Activated naive CD4-positive, alpha-beta T cell treated with anti-CD3 and anti-CD28 coated beads for 36 hours (primary cell): ENCODE results near the gene ALPL. TPM values are rescaled to one million over a fixed set of nuclear protein-coding genes. Genes with fewer than 3 reads are reported as not detected.

Source experiments
- CTCF ChIA-PET: fragments of 350-600 bp; sonication (Branson Sonifier 250); formaldehyde crosslinking; loops from one replicate; lab custom pipeline; 2021; ENCODE audit warnings: antibody characterized with exemption; lab: Charles Lee
- DNase-seq: peaks from one replicate; pipeline ENCODE4 v3.0.0-alpha.2; 2020
- H3K27ac Mint-ChIP-seq: one replicate; pipeline ENCODE4 v1.8.0; 2021; ENCODE audit warnings: mild to moderate bottlenecking, mixed read lengths
- H3K27me3 Mint-ChIP-seq: one replicate; pipeline ENCODE4 v1.8.0; 2021; ENCODE audit warnings: low read depth, mixed read lengths
- H3K36me3 Mint-ChIP-seq: one replicate; pipeline ENCODE4 v1.8.0; 2021; ENCODE audit warnings: low read depth, mixed read lengths
- H3K4me1 Mint-ChIP-seq: one replicate; pipeline ENCODE4 v1.8.0; 2021; ENCODE audit warnings: low read depth, mixed read lengths
- H3K4me3 Mint-ChIP-seq: one replicate; pipeline ENCODE4 v1.8.0; 2021; ENCODE audit warnings: mild to moderate bottlenecking, moderate library complexity, mixed read lengths
- H3K9me3 Mint-ChIP-seq: one replicate; pipeline ENCODE4 v1.8.0; 2021; ENCODE audit warnings: mixed read lengths
- intact Hi-C: fragments of 100-400 bp; cut with micrococcal nuclease; formaldehyde crosslinking; loops from one replicate; pipeline ENCODE4 v1.15.1; 2023
- total RNA-seq, 2 experiments: library from RNA; stranded (reverse); gene quantifications; one replicate each; pipeline ENCODE4 v1.2.3, GENCODE V29; 2021

ALPL gene
- total RNA-seq, 2 experiments from 2014 or later = not detected

DNA sequence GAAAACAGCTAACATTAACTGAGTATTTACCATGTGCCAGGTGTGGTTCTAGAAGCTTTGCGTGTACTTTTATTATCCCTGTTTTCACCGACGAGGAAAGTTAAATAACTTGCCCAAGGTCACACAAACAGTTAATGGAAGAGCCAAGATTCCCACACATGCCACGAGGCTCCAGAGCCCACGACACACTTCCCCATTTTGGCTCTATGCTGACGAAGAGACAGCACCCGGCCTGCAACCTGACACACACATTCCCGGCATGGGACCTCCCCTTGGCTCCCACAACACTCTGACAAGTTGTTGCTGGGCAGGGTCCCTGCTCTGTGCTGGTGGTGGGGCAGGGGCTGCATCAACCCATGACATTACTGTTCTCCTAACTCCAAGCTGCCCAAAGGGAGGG lies 107.1 kb downstream of the ALPL start:
- H3K27me3 Mint-ChIP-seq = peaks cover 10% of the 10 kb centered on the region
- H3K36me3 Mint-ChIP-seq = no peaks in the 10 kb centered on the region
- DNase-seq = no peak
- no peaks in the 10 kb centered on the region for H3K9me3 Mint-ChIP-seq
- intact Hi-C loops = no loop called here
- H3K27ac Mint-ChIP-seq = no peak overlapping the region
- no peak overlapping the region for H3K4me3 Mint-ChIP-seq
- no peaks in the 10 kb centered on the region for H3K4me1 Mint-ChIP-seq
- CTCF ChIA-PET = interaction anchor here (0.7 kb wide), 1 partner anchor 750 kb away, joined by 3 read pairs; no protein-coding TSS in a partner anchor

DNA sequence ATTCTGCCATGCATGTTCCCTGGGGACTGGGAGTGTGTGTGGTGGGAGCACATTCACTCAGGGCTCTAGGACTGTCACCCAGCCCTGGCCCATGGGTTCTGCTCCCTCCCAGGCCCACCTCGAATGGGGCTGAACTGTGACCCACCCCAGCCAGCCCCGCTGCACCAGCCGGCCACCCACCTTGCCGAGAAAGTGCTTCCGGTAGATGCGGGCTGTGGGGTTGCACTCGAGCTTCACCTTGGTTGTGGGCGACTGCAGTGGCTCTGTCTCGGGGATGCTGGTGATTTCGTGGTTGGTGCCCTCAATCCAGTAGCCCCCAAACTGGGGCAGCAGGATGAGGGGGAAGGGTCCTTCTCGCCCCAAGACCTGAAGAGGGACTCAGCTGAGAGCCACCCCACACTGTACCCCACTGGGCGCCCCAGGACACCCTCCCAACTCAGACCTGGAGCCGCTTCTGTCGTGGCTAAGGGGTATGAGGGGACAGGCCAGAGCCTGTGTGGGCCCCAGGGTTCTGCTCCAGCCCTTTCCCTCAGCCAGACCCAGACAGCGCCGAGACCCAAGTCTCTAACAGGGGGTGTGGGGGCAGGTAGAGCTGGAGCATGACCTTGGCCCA lies 108.0 kb downstream of the ALPL start:
- Mint-ChIP-seq H3K36me3 (no peaks in the 10 kb centered on the region), H3K4me1 (peaks cover 3% of the 10 kb centered on the region), H3K27ac (no peak overlapping the region), H3K9me3 (no peaks in the 10 kb centered on the region), H3K27me3 (peaks cover 15% of the 10 kb centered on the region), H3K4me3 (no peak overlapping the region)
- DNase-seq = no peak
- intact Hi-C loops = no loop called here
- CTCF ChIA-PET = no interaction called here

DNA sequence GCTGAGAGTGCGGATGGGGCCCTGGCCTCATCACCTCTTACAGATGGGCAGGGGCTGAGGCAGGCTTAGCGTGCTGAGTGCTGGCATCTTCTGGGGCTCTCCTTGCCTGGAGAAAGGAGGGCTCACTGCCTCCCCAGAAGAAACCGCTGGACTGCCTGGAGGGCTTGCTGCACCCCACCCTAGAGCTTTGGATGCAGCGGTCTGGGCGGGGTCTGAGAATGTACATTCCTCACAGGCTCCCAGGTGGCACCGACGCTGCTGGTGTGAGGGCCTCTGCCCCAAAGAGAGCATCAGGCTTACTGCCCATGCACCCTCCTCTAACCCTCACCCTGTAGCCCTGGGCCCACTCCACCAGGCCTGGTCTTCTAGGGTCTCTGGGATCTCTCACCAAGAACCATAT lies 108.8 kb downstream of the ALPL start:
- Mint-ChIP-seq H3K36me3 (no peaks in the 10 kb centered on the region), H3K27ac (no peak overlapping the region), H3K4me1 (peaks cover 4% of the 10 kb centered on the region), H3K9me3 (no peaks in the 10 kb centered on the region), H3K27me3 (peaks cover 15% of the 10 kb centered on the region), H3K4me3 (no peak overlapping the region)
- intact Hi-C loops = no loop called here
- CTCF ChIA-PET = no interaction called here
- no peak for DNase-seq

DNA sequence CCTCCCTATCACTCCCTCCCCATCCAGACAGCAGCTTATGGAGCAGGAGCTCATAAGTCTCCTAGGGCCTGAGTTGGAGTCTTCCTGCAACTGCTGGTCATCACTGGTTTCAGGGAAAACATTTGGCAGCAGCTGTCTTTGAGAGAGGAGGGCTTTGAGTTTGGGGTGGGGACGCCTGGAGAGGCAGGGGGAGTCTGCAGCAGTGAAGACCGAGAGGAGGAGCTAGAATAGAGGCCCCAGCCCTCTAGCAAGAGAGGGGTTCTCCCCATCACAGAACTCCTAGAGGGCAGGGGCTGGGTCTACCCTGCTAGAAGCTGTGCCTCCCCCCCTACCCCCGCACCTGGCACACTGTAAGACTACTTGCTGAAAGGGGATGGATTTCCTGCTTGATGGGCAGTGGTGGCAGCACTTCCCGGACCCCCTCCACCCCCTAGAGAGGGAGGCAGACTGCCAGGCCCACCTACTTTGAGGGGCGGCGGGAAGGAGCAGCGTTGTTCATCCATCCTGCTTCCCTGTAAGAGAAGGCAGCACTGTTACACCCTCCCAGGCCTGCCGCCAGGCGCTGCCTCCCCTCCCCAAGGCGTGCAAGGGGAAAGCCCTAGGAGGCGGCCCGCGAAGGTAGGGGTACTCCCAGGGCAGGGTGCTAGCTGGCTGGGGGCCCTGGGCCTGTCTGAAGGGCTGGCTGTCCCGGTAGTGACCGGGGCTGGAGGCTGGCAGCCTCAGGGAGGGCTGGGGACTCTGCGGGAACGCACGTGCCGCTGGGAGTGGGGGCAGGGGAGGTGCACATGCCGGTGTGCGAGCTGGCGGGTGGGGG lies 109.5 kb downstream of the ALPL start:
- no peak overlapping the region for H3K27ac Mint-ChIP-seq
- CTCF ChIA-PET = no interaction called here

DNA sequence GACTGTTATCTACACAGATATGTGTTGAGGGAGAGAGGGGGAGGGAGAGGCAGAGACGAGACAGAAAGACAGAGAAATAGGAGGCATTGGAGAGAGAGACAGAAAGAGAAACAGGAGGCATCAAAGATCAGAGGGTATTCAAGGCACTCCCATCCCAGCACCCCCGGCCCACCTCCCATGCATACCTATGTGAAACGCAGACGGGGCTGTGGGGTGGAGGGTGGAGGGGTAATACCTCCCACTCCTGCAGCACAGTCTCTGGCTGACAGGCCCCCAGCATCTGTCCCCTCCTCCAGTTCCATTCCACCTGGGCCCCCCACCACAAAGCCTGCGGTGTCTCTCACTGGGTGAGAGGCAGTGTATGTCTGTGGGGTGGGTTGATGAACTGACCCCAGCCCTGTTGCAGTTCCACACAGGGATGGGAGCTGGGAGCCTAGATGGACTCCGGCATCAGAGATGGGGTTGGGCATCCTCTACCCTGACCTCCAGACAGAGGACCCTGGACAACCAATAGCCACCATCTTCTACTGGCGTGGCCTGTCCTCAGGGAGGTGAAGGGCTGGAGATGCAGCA lies 110.2 kb downstream of the ALPL start:
- Mint-ChIP-seq H3K4me1 (peaks cover 4% of the 10 kb centered on the region), H3K27ac (no peak overlapping the region), H3K27me3 (peaks cover 15% of the 10 kb centered on the region), H3K9me3 (no peaks in the 10 kb centered on the region), H3K36me3 (no peaks in the 10 kb centered on the region), H3K4me3 (no peak overlapping the region)
- DNase-seq = no peak
- CTCF ChIA-PET = no interaction called here
- intact Hi-C loops = no loop called here

More for the DNA sequence above, 109.5 kb downstream of the ALPL start:
- Mint-ChIP-seq H3K9me3 (no peaks in the 10 kb centered on the region), H3K4me3 (no peak overlapping the region), H3K27me3 (peaks cover 15% of the 10 kb centered on the region), H3K4me1 (peaks cover 4% of the 10 kb centered on the region), H3K36me3 (no peaks in the 10 kb centered on the region)
- no peak for DNase-seq
- intact Hi-C loops = no loop called here

DNA sequence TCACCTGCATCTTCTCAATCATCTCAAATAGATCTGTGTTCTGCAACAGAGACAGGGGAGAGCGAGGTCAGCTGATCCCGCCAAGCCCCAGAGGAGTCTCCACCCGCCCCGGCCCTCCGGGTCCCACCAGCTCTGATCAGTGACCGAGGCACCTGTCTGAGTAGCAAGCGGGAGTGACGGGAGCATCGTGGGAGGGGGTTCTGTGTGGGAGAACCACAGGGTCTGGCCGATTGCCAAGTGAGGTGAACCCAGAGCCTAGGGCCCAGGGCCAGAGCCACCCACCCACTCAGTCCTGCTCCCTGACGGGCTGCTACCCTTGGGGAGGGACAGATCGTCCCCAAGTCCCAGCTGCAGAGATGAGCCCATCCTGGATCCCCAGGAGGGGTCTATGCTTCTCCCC lies 110.8 kb downstream of the ALPL start:
- intact Hi-C loops = no loop called here
- CTCF ChIA-PET = no interaction called here

DNA sequence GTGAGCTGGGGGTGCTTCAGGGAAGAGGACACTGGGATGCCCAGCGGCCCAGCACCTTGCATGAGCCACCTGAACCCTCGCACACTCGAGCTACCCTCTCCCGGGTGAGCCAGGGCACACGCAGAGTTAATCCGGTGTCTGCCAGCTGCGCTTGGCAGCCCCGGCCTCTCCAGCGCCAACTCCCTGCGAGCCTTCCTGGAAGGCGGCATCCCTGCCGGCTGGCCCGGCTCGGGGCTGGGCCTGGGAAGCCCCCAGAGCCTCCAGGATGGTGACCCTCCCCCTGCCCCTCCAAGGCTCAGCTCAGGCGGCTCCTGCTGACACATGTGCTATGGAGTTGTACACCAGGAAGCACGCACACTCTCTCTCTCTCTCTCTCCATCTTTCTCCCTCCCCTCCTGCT lies 111.3 kb downstream of the ALPL start:
- no peak overlapping the region for H3K27ac Mint-ChIP-seq
- H3K4me3 Mint-ChIP-seq = no peak overlapping the region
- intact Hi-C loops = no loop called here
- CTCF ChIA-PET = no interaction called here
- no peak for DNase-seq
- H3K36me3 Mint-ChIP-seq = no peaks in the 10 kb centered on the region
- no peaks in the 10 kb centered on the region for H3K9me3 Mint-ChIP-seq
- H3K27me3 Mint-ChIP-seq = peaks cover 15% of the 10 kb centered on the region
- peaks cover 4% of the 10 kb centered on the region for H3K4me1 Mint-ChIP-seq

More for the DNA sequence above, 110.8 kb downstream of the ALPL start:
- H3K27me3 Mint-ChIP-seq = peaks cover 15% of the 10 kb centered on the region
- no peak overlapping the region for H3K4me3 Mint-ChIP-seq
- DNase-seq = no peak
- no peak overlapping the region for H3K27ac Mint-ChIP-seq
- H3K9me3 Mint-ChIP-seq = no peaks in the 10 kb centered on the region
- no peaks in the 10 kb centered on the region for H3K36me3 Mint-ChIP-seq
- H3K4me1 Mint-ChIP-seq = peaks cover 4% of the 10 kb centered on the region

DNA sequence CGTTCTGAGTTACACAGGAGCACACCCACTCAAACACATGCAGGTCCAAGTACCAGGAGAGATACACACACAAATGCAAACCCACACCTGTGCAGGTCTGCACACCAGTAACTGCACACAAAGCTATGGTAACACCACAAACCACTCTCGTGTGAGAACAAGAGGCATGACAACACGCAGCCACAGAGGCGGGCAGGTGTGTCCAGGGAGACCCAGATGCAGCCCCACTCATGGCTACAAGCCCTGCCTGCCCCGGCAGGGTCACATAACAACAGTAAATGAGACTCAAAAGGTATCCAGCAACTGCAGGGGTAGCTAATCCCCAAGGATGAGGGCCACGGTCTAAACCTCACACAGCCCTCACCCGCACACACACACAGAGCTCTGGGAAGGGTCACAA lies 111.8 kb downstream of the ALPL start:
- H3K4me1 Mint-ChIP-seq = peaks cover 4% of the 10 kb centered on the region
- no peak for DNase-seq
- no peaks in the 10 kb centered on the region for H3K36me3 Mint-ChIP-seq
- CTCF ChIA-PET = no interaction called here
- no peak overlapping the region for H3K27ac Mint-ChIP-seq
- intact Hi-C loops = no loop called here
- H3K9me3 Mint-ChIP-seq = no peaks in the 10 kb centered on the region
- H3K27me3 Mint-ChIP-seq = peaks cover 15% of the 10 kb centered on the region
- no peak overlapping the region for H3K4me3 Mint-ChIP-seq

DNA sequence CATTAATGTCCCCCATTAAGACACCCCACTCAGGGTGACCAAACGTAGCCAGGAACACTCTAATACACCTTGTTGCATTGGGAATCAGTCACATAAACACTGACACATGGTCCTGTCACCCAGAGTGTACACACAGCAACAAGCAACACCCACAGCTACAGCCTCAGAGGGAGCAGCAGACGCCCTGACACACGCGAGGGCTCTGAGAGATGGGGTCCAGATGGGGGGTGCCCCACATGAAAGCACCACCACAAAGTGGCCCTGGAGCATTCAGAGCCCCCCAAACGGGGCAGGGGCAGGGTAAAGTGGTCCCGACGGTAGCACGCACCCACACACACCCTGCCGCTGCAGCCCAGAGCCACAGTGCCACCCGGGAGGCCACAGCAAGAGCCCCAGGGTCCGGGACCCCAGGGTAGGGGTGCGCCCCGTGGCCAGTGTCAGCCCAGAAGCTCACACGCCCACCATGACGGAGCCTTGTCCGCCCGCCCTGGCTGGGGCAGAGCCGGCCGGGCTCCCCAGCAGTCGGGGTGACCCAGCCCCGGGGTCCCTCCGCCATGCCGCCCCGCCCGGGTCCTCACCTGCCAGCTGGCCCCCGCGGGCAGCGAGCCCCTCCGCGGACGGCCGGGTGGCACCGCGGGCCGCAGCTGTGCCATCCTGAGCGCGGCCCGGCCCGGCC lies 112.7 kb downstream of the ALPL start:
- CTCF ChIA-PET = no interaction called here
- H3K4me1 Mint-ChIP-seq = peaks cover 4% of the 10 kb centered on the region
- intact Hi-C loops = no loop called here

DNA sequence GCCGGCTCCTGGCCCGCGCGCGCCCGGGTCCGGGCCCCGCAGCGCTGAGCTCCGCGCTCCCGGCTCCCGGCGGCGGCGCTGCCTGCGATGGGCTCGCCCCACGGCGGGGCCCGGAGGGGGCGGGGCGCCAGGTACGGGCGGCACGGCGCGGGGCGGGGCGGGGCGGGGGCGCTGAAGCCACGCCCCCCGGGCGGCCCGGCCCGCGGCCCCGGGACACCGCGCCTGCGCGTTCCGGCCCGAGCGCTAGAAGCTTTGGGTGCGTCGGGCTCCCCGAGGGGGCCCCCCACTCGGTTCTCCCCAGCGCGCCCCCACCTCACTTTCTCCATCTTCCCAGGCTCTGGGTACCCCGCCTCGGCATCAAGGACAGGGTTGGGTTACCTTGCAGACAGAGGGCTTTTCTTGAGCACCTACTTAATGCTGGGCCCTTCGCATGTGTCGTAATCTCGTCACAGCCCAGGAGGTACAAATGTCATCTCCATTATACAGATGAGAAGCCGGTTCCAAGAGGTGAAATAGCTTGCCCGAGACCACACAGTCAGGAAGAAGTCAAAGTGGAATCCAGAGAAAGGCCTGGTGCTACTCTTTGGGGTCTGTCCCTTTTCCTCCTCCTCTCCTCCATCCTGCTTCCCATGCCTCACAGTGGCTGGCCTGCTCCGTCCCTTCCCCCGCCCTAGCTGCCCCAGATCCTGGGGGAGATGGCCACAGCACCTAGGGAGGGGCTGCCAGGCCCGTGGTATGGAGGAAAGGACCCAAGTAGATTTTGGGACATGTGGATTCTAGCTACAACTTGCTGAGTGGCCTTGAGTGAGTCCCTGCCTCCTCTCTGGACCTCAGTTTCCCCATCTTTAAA lies 113.5 kb downstream of the ALPL start:
- Mint-ChIP-seq H3K4me1 (peaks cover 4% of the 10 kb centered on the region), H3K27ac (no peak overlapping the region), H3K27me3 (peaks cover 15% of the 10 kb centered on the region), H3K9me3 (no peaks in the 10 kb centered on the region), H3K36me3 (no peaks in the 10 kb centered on the region), H3K4me3 (peak overlapping the region; percentile 51)
- intact Hi-C loops = no loop called here
- DNase-seq = peak; percentile 38
- CTCF ChIA-PET = interaction anchor here (0.6 to 0.9 kb wide), 2 partner anchors 182 to 917 kb away, joined by 3 read pairs; no protein-coding TSS in a partner anchor

More for the DNA sequence above, 112.7 kb downstream of the ALPL start:
- H3K36me3 Mint-ChIP-seq = no peaks in the 10 kb centered on the region
- H3K27ac Mint-ChIP-seq = no peak overlapping the region
- DNase-seq = no peak
- H3K4me3 Mint-ChIP-seq = peak overlapping the region; percentile 28
- peaks cover 15% of the 10 kb centered on the region for H3K27me3 Mint-ChIP-seq
- H3K9me3 Mint-ChIP-seq = no peaks in the 10 kb centered on the region

DNA sequence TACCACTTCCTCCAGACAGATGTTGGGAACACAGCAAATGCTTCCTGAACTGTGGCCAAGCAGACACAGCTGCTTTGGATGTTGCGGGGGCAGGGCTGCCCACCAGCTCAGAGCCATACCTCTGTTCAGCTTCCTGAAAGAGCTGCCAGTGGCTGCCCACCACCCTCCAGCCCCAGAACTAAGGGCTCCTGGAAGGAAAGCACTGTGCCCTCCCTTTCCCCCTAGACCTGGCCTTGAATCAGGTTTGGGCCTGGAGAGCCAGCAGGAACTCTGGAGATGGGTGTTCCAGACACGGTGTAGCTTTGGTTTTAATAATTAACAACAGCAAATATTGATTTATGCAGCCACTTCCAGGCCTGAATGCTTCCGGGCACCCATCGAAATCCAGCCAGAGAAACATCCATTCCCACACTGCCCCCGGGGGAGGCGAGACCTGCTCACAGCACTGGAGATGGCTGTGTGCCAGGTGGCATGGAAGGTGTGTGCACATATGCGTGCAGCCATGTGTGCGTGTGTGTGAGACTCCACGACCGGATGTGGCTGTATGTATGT lies 114.3 kb downstream of the ALPL start:
- peaks cover 4% of the 10 kb centered on the region for H3K4me1 Mint-ChIP-seq
- intact Hi-C loops = no loop called here
- no peak overlapping the region for H3K4me3 Mint-ChIP-seq
- no peaks in the 10 kb centered on the region for H3K9me3 Mint-ChIP-seq
- CTCF ChIA-PET = interaction anchor here (0.9 kb wide), 1 partner anchor 183 kb away, joined by 3 read pairs; no protein-coding TSS in a partner anchor
- H3K27ac Mint-ChIP-seq = no peak overlapping the region
- no peak for DNase-seq
- H3K36me3 Mint-ChIP-seq = no peaks in the 10 kb centered on the region
- H3K27me3 Mint-ChIP-seq = peaks cover 15% of the 10 kb centered on the region
